OCI-LY3 (cell line): ENCODE results near the gene MRTFA.

ENCODE experiments used
- H2AFZ ChIP-seq: fragments of 200-600, 300-600 bp; shearing (Covaris generic); 2 replicates; pipeline ENCODE4 v1.6.0; 2014; ENCODE audit warnings: antibody characterized with exemption, low read depth, low read length
- H3K27ac ChIP-seq: fragments of 200-600, 300-600 bp; sonication (generic); 2 replicates; pipeline ENCODE4 v1.5.1; 2014; ENCODE audit warnings: mild to moderate bottlenecking, low read length, moderate library complexity, mixed read lengths
- H3K27me3 ChIP-seq: fragments of 200-600, 300-600 bp; sonication (generic); 2 replicates; pipeline ENCODE4 v1.6.1; 2014; ENCODE audit warnings: low read depth, low read length, mixed read lengths
- H3K36me3 ChIP-seq: fragments of 200-600, 300-600 bp; sonication (generic); replicated peaks from 2 replicates; pipeline ENCODE3; 2014; ENCODE audit warnings: low read depth, low read length, mixed read lengths
- H3K4me1 ChIP-seq: fragments of 300-600, 200-600 bp; sonication (generic); 2 replicates; pipeline ENCODE4 v1.6.1; 2014; ENCODE audit warnings: low read length, mixed read lengths
- H3K4me2 ChIP-seq: fragments of 200-600, 300-600 bp; sonication (generic); 2 replicates; pipeline ENCODE4 v1.6.1; 2014; ENCODE audit warnings: low read length, mixed read lengths
- H3K4me3 ChIP-seq: fragments of 300-600, 200-600 bp; sonication (generic); 2 replicates; pipeline ENCODE4 v1.5.1; 2014; ENCODE audit warnings: antibody characterized with exemption, mild to moderate bottlenecking, low read length, moderate library complexity
- H3K79me2 ChIP-seq: fragments of 300-600, 200-600 bp; shearing (Covaris generic); 2 replicates; pipeline ENCODE4 v1.6.1; 2014; ENCODE audit warnings: mild to moderate bottlenecking, low read length, mixed read lengths
- H3K9ac ChIP-seq: fragments of 300-600, 200-600 bp; shearing (Covaris generic); 2 replicates; pipeline ENCODE4 v1.6.0; 2014; ENCODE audit warnings: mild to moderate bottlenecking, low read length, moderate library complexity
- H3K9me3 ChIP-seq: fragments of 200-600, 300-600 bp; shearing (Covaris generic); 2 replicates; pipeline ENCODE4 v1.6.1; 2014; ENCODE audit warnings: low read length, mixed read lengths; ENCODE audit not compliant: insufficient read depth
- H4K20me1 ChIP-seq: fragments of 200-600, 300-600 bp; sonication (generic); 2 replicates; pipeline ENCODE4 v1.6.1; 2016; ENCODE audit warnings: low read length, mixed read lengths; ENCODE audit not compliant: insufficient read depth
- EZH2phosphoT487 ChIP-seq: fragments of 200-600 bp; shearing (Covaris generic); IDR thresholded peaks from 2 replicates; pipeline ENCODE4 v1.6.1; 2018; ENCODE audit warnings: antibody characterized with exemption, mixed run types, low read depth
- TF ChIP-seq, protein P1 (sequence below): fragments of 200-600, 300-600 bp; sonication (generic); IDR thresholded peaks from 2 replicates; pipeline ENCODE4 v1.5.1; 2014; ENCODE audit warnings: antibody characterized with exemption, low read length, low read depth

Gene MRTFA

DNA sequence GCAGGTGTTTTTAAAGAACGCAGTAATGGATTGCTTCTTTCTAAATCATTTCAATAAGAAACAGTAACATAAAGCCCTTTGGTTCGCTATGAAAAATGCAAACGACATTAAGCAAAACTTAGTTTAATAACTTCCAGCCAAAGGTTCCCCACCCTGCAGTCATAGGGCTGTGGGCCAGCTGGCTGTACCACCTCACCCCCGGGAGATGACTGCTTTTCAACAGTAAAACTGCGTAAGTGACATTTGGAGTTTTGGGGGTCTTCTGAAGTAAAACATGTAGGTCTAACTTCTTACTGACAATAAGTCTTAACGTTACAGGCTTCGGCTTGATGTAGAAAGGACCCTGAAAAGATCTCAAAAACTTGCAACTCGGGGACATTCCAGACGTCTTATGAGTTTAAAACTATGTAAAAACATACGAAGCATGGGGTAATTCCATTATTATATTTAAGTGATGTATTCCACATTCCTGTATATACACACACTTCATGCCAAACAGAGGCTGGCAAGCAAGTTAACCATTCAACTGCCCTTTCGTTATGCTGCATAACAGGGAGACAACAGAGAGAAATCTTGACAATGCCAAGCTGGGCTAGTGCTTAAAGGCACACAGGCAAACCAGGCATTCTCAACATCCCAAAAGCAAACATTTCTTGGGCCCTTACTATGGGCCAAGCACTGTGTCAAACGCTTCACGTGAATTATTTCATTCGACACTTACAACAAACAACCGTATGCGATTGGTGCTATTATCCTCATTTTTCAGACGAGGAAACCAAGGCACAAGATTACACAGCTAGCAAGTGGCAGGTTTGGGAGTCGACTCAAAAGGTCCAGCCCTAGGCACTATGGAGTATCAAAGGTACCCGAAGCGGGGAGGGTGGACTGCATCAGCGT is 1.2 kb downstream of the MRTFA start:
- H3K9me3 ChIP-seq: no peaks in the 10 kb centered on the region
- peak overlapping the region; percentile 68 for H3K9ac ChIP-seq
- H4K20me1 ChIP-seq: peaks cover 25% of the 10 kb centered on the region
- H2AFZ ChIP-seq: no peak overlapping the region
- no peak for TF ChIP-seq EZH2phosphoT487
- TF ChIP-seq, protein P1, sequence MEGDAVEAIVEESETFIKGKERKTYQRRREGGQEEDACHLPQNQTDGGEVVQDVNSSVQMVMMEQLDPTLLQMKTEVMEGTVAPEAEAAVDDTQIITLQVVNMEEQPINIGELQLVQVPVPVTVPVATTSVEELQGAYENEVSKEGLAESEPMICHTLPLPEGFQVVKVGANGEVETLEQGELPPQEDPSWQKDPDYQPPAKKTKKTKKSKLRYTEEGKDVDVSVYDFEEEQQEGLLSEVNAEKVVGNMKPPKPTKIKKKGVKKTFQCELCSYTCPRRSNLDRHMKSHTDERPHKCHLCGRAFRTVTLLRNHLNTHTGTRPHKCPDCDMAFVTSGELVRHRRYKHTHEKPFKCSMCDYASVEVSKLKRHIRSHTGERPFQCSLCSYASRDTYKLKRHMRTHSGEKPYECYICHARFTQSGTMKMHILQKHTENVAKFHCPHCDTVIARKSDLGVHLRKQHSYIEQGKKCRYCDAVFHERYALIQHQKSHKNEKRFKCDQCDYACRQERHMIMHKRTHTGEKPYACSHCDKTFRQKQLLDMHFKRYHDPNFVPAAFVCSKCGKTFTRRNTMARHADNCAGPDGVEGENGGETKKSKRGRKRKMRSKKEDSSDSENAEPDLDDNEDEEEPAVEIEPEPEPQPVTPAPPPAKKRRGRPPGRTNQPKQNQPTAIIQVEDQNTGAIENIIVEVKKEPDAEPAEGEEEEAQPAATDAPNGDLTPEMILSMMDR: no peak
- H3K4me3 ChIP-seq: peak overlapping the region; percentile 81
- no peaks in the 10 kb centered on the region for H3K27me3 ChIP-seq
- H3K36me3 ChIP-seq: peaks cover 10% of the 10 kb centered on the region
- no peak overlapping the region for H3K27ac ChIP-seq
- peaks cover 25% of the 10 kb centered on the region for H3K4me1 ChIP-seq
- peaks cover 61% of the 10 kb centered on the region for H3K79me2 ChIP-seq
- H3K4me2 ChIP-seq: peak overlapping the region; percentile 96

DNA sequence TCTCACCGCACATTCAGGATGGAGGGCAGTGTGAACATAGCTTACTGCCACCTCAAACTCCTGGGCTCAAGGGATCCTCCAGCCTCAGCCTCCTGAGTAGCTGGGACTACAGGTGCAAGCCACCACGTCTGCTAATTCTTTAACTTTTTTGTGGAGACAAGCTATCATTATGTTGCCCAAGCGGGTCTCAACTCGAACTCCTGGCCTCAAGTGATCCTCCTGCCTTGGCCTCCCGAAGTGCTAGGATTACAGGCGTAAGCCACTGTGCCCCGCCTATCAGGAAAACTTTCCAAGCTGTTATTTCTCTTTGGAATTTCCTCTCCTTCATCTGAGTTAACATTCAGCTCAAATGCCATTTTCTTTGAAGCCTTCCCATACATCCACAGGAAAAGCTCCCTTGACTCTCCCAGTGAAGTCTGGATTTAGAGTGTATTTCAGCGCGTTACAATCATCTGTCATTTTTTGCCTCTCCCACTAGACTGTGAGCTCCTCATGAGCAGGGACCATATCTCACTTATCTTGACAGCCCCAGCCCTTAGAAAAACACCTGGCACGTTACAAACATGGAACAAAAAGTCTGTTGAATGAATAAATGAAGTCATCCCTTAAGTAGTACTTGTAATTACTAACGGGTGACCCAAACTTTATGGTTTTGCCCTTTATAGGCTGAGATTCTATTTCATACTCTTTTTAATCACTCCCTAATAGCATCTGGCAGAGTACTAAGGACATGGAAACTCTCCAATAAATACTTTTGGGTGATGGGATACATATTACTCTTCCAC is 2.2 kb downstream of the MRTFA start:
- no peak overlapping the region for H3K9ac ChIP-seq
- H3K27me3 ChIP-seq: no peaks in the 10 kb centered on the region
- H3K4me2 ChIP-seq: peak overlapping the region; percentile 96; the same call in 1 of the 2 replicates
- H3K4me1 ChIP-seq: peaks cover 26% of the 10 kb centered on the region
- H4K20me1 ChIP-seq: peaks cover 25% of the 10 kb centered on the region
- no peak for TF ChIP-seq EZH2phosphoT487
- TF ChIP-seq, protein P1: no peak
- no peak overlapping the region for H3K27ac ChIP-seq
- no peak overlapping the region for H2AFZ ChIP-seq
- peaks cover 10% of the 10 kb centered on the region for H3K36me3 ChIP-seq
- peaks cover 71% of the 10 kb centered on the region for H3K79me2 ChIP-seq
- H3K4me3 ChIP-seq: no peak overlapping the region
- H3K9me3 ChIP-seq: no peaks in the 10 kb centered on the region

DNA sequence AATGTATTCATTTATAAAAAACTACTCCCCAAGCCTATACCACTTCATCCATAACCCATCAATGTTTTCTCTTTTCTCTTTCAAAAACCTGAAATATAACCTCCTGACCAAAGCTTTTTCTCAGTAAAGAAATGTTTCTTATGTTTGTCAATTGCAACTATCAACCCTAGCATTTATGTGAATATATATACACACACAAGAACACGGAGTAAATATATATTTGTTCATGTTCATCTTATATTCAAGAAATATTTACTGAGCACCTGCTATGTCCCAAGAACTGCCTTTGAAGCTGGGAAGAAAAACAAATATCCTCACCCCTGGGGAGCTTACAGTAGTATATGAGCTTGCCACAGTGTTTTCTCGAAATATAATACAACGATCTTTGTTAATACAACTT is 3.5 kb downstream of the MRTFA start:
- Histone ChIP-seq H2AFZ (no peak overlapping the region), H4K20me1 (peaks cover 36% of the 10 kb centered on the region), H3K36me3 (peaks cover 10% of the 10 kb centered on the region), H3K9me3 (no peaks in the 10 kb centered on the region), H3K9ac (no peak overlapping the region), H3K27me3 (no peaks in the 10 kb centered on the region), H3K27ac (no peak overlapping the region), H3K4me2 (no peak overlapping the region), H3K4me3 (no peak overlapping the region), H3K4me1 (peaks cover 37% of the 10 kb centered on the region), H3K79me2 (peaks cover 83% of the 10 kb centered on the region)
- TF ChIP-seq, protein P1: no peak
- no peak for TF ChIP-seq EZH2phosphoT487

DNA sequence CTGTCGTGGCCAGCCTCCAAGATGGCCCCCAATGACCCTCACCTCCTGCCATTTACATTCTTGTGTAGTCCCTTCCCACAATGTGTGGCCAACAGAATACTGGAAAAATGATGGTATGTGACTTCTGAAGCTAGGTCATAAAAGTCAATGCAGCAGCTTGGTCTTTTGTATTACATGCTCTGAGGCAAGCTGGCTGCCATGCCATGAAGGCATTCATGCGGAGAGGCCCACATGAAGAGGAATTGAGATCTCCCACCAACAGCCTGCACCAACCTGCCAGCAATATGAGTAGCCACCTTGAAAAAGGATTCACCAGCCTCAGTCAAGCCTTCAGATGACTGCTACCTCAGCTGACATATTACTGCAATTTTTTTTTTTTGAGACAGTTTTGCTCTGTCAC is 4.6 kb downstream of the MRTFA start:
- Histone ChIP-seq H4K20me1 (peaks cover 47% of the 10 kb centered on the region), H3K27me3 (no peaks in the 10 kb centered on the region), H3K9ac (no peak overlapping the region), H3K4me3 (no peak overlapping the region), H3K4me1 (peaks cover 44% of the 10 kb centered on the region), H3K27ac (no peak overlapping the region), H3K79me2 (peaks cover 94% of the 10 kb centered on the region), H3K4me2 (no peak overlapping the region), H3K36me3 (peaks cover 10% of the 10 kb centered on the region), H2AFZ (no peak overlapping the region), H3K9me3 (no peaks in the 10 kb centered on the region)
- TF ChIP-seq, protein P1: no peak
- TF ChIP-seq EZH2phosphoT487: no peak
